ENCODE measurements around the gene RNF150. TPM values are rescaled to one million over a fixed set of nuclear protein-coding genes. Genes with fewer than 3 reads are reported as not detected.
"Not testable (repeated sequence)": the region's sequence is repeated elsewhere in the genome, so short reads cannot be mapped to it uniquely, and the experiment has no call there.

RNF150 gene
- total RNA-seq, 1 donor from 2014 or later: 5.8 TPM

- Mint-ChIP-seq H3K27me3 (ENCODE audit: unreplicated experiment) (no peaks in the 10 kb centered on the region), H3K4me3 (ENCODE audit: unreplicated experiment) (no peak overlapping the region), H3K36me3 (ENCODE audit: low read depth, unreplicated experiment) (no peaks in the 10 kb centered on the region), H3K27ac (ENCODE audit: unreplicated experiment) (no peak overlapping the region), H3K4me1 (ENCODE audit: unreplicated experiment) (no peaks in the 10 kb centered on the region), H3K9me3 (ENCODE audit: unreplicated experiment) (no peaks in the 10 kb centered on the region)
- DNase-seq (ENCODE audit: low spot score): no peak
- no peak for TF ChIP-seq CTCF (IDR thresholded peaks at IDR 0.05; ENCODE audit: unreplicated experiment)
These were observed 41.2 kb upstream of the RNF150 start for GRCh38 chr4:141174457-141174856.

GRCh38 chr4:141170671-141171070, 37.4 kb upstream of the RNF150 start:
- no peak for TF ChIP-seq CTCF (IDR thresholded peaks at IDR 0.05; ENCODE audit: unreplicated experiment)
- Mint-ChIP-seq H3K36me3 (ENCODE audit: low read depth, unreplicated experiment) (peaks cover 3% of the 10 kb centered on the region), H3K27me3 (ENCODE audit: unreplicated experiment) (no peaks in the 10 kb centered on the region), H3K4me3 (ENCODE audit: unreplicated experiment) (no peak overlapping the region), H3K27ac (ENCODE audit: unreplicated experiment) (no peak overlapping the region), H3K4me1 (ENCODE audit: unreplicated experiment) (no peaks in the 10 kb centered on the region), H3K9me3 (ENCODE audit: unreplicated experiment) (no peaks in the 10 kb centered on the region)
- no peak for DNase-seq (ENCODE audit: low spot score)

- Mint-ChIP-seq H3K4me3 (ENCODE audit: unreplicated experiment) (no peak overlapping the region), H3K9me3 (ENCODE audit: unreplicated experiment) (no peaks in the 10 kb centered on the region), H3K27me3 (ENCODE audit: unreplicated experiment) (no peaks in the 10 kb centered on the region), H3K4me1 (ENCODE audit: unreplicated experiment) (no peaks in the 10 kb centered on the region), H3K27ac (ENCODE audit: unreplicated experiment) (no peak overlapping the region), H3K36me3 (ENCODE audit: low read depth, unreplicated experiment) (peaks cover 3% of the 10 kb centered on the region)
- no peak for TF ChIP-seq CTCF (IDR thresholded peaks at IDR 0.05; ENCODE audit: unreplicated experiment)
- DNase-seq (ENCODE audit: low spot score): no peak
These were observed 36.1 kb upstream of the RNF150 start for GRCh38 chr4:141169391-141169790.

- H3K27ac Mint-ChIP-seq (ENCODE audit: unreplicated experiment); DNase-seq (ENCODE audit: low spot score); H3K4me1 Mint-ChIP-seq (ENCODE audit: unreplicated experiment); H3K4me3 Mint-ChIP-seq (ENCODE audit: unreplicated experiment); H3K9me3 Mint-ChIP-seq (ENCODE audit: unreplicated experiment); H3K27me3 Mint-ChIP-seq (ENCODE audit: unreplicated experiment): not testable (repeated sequence)
- peaks cover 11% of the 10 kb centered on the region for H3K36me3 Mint-ChIP-seq (ENCODE audit: low read depth, unreplicated experiment)
These were observed 31.7 kb upstream of the RNF150 start for GRCh38 chr4:141165001-141165400.

GRCh38 chr4:141159027-141159426, 25.8 kb upstream of the RNF150 start:
- Mint-ChIP-seq H3K36me3 (ENCODE audit: low read depth, unreplicated experiment) (peaks cover 8% of the 10 kb centered on the region), H3K4me1 (ENCODE audit: unreplicated experiment) (peaks cover 9% of the 10 kb centered on the region), H3K27me3 (ENCODE audit: unreplicated experiment) (peaks cover 2% of the 10 kb centered on the region), H3K4me3 (ENCODE audit: unreplicated experiment) (no peak overlapping the region), H3K27ac (ENCODE audit: unreplicated experiment) (no peak overlapping the region), H3K9me3 (ENCODE audit: unreplicated experiment) (peaks cover 8% of the 10 kb centered on the region)
- no peak for DNase-seq (ENCODE audit: low spot score)
- no peak for TF ChIP-seq CTCF (IDR thresholded peaks at IDR 0.05; ENCODE audit: unreplicated experiment)

- peaks cover 8% of the 10 kb centered on the region for H3K36me3 Mint-ChIP-seq (ENCODE audit: low read depth, unreplicated experiment)
- TF ChIP-seq CTCF (IDR thresholded peaks at IDR 0.05; ENCODE audit: unreplicated experiment): peak; percentile 74
- peaks cover 9% of the 10 kb centered on the region for H3K4me1 Mint-ChIP-seq (ENCODE audit: unreplicated experiment)
- no peaks in the 10 kb centered on the region for H3K27me3 Mint-ChIP-seq (ENCODE audit: unreplicated experiment)
- H3K9me3 Mint-ChIP-seq (ENCODE audit: unreplicated experiment): peaks cover 8% of the 10 kb centered on the region
- H3K4me3 Mint-ChIP-seq (ENCODE audit: unreplicated experiment): no peak overlapping the region
- no peak for DNase-seq (ENCODE audit: low spot score)
- H3K27ac Mint-ChIP-seq (ENCODE audit: unreplicated experiment): no peak overlapping the region
These were observed 24.9 kb upstream of the RNF150 start for GRCh38 chr4:141158219-141158618.
